ENCODE measurements around the gene TSR3. TPM values are rescaled to one million over a fixed set of nuclear protein-coding genes. Genes with fewer than 3 reads are reported as not detected.

TSR3 gene
- total and polyA plus RNA-seq, 11 donors, result 46.3 to 108 (median 60.0) TPM

DNA sequence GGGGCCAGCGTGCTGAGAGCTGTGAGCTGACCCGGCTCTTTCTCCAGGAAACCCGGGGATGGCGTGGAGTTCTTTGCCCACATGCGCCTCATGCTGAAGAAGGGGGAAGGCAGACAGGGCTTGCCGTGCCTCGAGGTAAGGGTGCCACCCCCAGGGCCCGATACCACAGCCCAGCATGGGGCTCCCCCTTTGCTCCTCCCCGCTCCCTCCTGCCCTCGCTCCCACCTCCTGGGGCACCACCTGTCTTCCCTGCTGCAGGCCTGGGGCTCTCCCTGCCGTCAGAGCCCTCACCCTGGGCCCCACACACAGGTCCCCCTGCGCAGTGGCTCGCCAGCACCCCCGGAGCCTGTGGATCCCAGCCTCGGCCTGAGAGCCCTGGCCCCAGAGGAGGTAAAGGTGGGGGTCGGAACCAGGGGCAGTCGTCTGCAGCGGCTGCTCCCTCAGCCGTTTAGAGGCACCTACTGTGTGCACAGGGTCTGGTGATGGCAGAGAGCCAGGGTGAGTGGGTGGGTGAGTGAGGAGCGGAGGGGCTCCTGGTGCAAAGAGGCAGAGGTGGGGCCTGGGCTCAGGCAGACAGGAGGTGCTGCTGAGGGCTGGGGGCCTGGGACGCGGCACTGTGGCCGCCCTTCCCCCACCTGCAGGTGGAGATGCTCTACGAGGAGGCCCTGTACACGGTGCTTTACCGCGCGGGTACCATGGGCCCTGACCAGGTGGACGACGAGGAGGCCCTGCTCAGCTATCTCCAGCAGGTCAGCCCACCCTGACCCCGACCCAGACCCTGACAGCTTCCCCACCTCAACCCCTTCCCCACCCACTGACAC lies 12.6 kb downstream of the TSR3 start:
- ATAC-seq (no peak), DNase-seq (no peak)
- WGBS, 4 donors, result 73 to 78% (median 75%) methylated on average over 25 to 31 of the region's 31 CpGs
- intact Hi-C loops (cut with DNase I), result no loop called here
- Histone ChIP-seq H3K4me1 (peaks cover 0 to 24% (median 8%) of the 10 kb centered on the region in 12 donors), H3K27ac (no peak overlapping the region), H3K4me3 (no peak overlapping the region), H3K9me3 (no peaks in the 10 kb centered on the region), H3K27me3 (peaks cover 3 to 16% (median 7%) of the 10 kb centered on the region in 9 donors), H3K36me3 (no peaks in the 10 kb centered on the region)
- TF ChIP-seq, protein P1, sequence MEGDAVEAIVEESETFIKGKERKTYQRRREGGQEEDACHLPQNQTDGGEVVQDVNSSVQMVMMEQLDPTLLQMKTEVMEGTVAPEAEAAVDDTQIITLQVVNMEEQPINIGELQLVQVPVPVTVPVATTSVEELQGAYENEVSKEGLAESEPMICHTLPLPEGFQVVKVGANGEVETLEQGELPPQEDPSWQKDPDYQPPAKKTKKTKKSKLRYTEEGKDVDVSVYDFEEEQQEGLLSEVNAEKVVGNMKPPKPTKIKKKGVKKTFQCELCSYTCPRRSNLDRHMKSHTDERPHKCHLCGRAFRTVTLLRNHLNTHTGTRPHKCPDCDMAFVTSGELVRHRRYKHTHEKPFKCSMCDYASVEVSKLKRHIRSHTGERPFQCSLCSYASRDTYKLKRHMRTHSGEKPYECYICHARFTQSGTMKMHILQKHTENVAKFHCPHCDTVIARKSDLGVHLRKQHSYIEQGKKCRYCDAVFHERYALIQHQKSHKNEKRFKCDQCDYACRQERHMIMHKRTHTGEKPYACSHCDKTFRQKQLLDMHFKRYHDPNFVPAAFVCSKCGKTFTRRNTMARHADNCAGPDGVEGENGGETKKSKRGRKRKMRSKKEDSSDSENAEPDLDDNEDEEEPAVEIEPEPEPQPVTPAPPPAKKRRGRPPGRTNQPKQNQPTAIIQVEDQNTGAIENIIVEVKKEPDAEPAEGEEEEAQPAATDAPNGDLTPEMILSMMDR (IDR thresholded peaks at IDR 0.05), result no peak
- no peak for TF ChIP-seq POLR2A (IDR thresholded peaks at IDR 0.05)

DNA sequence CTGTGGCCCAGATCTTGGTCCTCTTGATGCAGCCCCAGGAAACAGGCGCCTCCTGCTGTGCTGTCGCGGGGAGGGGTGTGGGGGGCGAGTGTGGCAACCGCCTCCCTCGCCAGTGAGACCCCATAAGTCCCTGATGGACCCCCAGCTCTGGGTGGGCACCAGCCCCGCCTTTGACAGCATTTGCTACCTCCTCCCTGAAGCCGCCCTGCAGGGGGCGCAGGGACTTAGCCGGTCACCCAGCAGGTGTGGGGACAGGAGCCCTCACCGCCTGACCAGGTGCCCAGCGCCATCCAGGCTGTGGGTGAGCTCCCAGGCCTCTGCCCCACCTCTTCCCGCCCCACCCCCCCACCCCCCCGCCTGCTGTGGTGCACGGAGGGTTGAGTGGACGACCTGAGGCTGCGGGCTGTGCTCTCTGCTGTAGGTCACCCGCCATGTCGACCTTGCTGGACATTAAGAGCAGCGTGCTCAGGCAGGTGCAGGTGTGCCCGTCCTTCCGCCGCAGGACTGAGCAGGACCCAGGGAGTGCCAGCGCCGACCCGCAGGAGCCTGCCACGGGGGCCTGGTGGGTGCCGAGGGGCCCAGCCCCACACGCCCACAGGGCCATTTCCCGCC lies 13.5 kb downstream of the TSR3 start:
- intact Hi-C loops (cut with DNase I), result no loop called here
- DNase-seq (no peak), ATAC-seq (no peak)
- H3K27ac ChIP-seq, result no peak overlapping the region
- WGBS, 4 donors, result 39 to 65% (median 62%) methylated on average over 5 to 30 of the region's 30 CpGs
- peaks cover 0 to 28% (median 13%) of the 10 kb centered on the region in 12 donors for H3K4me1 ChIP-seq
- H3K9me3 ChIP-seq, result no peaks in the 10 kb centered on the region
- TF ChIP-seq POLR2A (IDR thresholded peaks at IDR 0.05), result no peak
- TF ChIP-seq, protein P1 (IDR thresholded peaks at IDR 0.05), result peak in 7 of 12 donors; percentile 6 to 42 (median 24)
- no peak overlapping the region for H3K4me3 ChIP-seq
- peaks cover 8 to 25% (median 15%) of the 10 kb centered on the region in 9 donors for H3K27me3 ChIP-seq
- H3K36me3 ChIP-seq, result no peaks in the 10 kb centered on the region

DNA sequence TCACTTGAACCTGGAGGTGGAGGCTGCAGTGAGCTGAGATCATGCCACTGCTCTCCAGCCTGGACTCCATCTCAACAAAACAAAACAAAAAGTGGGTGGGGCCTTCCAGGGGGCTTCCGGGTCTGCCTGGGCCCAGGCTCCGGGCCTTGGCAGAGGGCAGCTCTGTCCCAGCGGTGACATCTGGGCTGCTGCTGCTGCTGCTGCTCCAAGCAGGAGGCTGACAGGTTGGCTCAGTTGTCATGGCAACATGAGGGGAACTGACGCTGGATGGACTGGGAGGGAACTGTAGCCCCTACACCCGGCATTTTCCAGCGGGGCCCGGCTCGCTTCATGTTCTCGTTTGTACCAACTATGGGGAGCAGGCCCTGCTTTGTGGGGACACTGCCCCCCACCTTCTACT lies 14.2 kb downstream of the TSR3 start:
- Histone ChIP-seq H3K36me3 (no peaks in the 10 kb centered on the region), H3K27me3 (peaks cover 8 to 32% (median 23%) of the 10 kb centered on the region in 9 donors), H3K4me3 (no peak overlapping the region), H3K9me3 (no peaks in the 10 kb centered on the region), H3K4me1 (peaks cover 0 to 29% (median 14%) of the 10 kb centered on the region in 12 donors), H3K27ac (no peak overlapping the region)
- TF ChIP-seq, protein P1 (IDR thresholded peaks at IDR 0.05), result no peak
- WGBS, 4 donors, result 44 to 49% (median 47%) methylated on average over 7 to 9 of the region's 9 CpGs
- DNase-seq (no peak), ATAC-seq (no peak)
- intact Hi-C loops (cut with DNase I), result no loop called here

DNA sequence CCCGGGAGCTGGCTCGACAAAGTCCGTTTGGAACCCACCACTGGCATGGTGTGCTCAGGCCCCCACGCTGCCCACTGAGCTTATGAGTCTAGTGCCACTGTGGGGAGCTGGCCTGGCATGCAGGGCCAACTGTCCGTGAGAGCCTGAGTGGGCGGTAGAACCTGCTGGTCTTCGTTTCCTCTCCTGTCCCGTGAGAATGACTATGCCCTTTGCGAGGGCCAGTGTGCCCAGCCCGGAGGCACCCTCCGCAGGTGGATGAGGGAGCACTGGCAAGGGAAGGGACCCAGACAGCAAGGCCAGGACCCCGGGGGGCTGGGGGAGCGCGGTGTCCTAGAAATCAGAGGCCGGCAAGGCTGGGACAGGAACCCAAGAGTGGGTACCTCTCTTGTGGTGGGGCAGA lies 15.1 kb downstream of the TSR3 start:
- TF ChIP-seq, protein P1 (IDR thresholded peaks at IDR 0.05), result no peak
- TF ChIP-seq POLR2A (IDR thresholded peaks at IDR 0.05), result no peak
- ATAC-seq, result no peak
- intact Hi-C loops (cut with DNase I), result no loop called here

More for the DNA sequence above, 15.1 kb downstream of the TSR3 start:
- H3K27ac ChIP-seq, result no peak overlapping the region
- H3K36me3 ChIP-seq, result no peaks in the 10 kb centered on the region
- H3K4me1 ChIP-seq, result peaks cover 0 to 32% (median 21%) of the 10 kb centered on the region in 12 donors
- H3K4me3 ChIP-seq, result no peak overlapping the region
- H3K9me3 ChIP-seq, result no peaks in the 10 kb centered on the region
- WGBS, 4 donors, result 74 to 85% (median 77%) methylated on average over 11 to 15 of the region's 15 CpGs
- DNase-seq, result no peak
- H3K27me3 ChIP-seq, result peaks cover 8 to 41% (median 30%) of the 10 kb centered on the region in 9 donors

Measured in heart left ventricle (tissue), 16 donors.